HuH-7 (cell line): ENCODE results near the gene AURKA.
"Not testable (repeated sequence)": the region's sequence is repeated elsewhere in the genome, so short reads cannot be mapped to it uniquely, and the experiment has no call there.

Experiments
- DNase-seq: peaks from one replicate; pipeline ENCODE4 v3.0.0; 2011; ENCODE audit warnings: low spot score

Gene AURKA

GRCh38 chr20:56390396-56390795, 1.6 kb downstream of the AURKA start:
- not testable (repeated sequence) for DNase-seq

DNA sequence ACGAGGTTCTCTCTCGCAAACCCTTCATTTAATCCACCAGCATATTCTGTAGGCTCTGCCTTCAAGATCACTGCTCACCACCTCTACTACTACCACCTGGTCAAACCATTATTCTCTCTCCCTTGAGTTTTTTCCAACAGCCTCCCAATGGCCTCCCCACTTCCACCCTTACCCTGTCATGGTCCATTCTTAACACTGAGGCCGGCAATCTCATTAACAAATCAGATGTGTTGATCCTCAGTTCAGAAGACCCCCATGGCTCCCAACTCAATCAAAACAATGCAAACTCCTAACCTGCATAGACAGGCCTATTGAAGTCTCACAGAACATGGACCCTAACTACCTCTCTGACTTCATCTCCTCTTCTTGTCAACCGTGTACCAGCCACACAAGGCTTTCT, 2.2 kb downstream of the AURKA start:
- no peak for DNase-seq

- no peak for DNase-seq
Observed at GRCh38 chr20:56388882-56389281, 3.1 kb downstream of the AURKA start.

GRCh38 chr20:56386219-56386618, 5.8 kb downstream of the AURKA start:
- no peak for DNase-seq

GRCh38 chr20:56385130-56385529, 6.9 kb downstream of the AURKA start:
- DNase-seq: no peak

DNA sequence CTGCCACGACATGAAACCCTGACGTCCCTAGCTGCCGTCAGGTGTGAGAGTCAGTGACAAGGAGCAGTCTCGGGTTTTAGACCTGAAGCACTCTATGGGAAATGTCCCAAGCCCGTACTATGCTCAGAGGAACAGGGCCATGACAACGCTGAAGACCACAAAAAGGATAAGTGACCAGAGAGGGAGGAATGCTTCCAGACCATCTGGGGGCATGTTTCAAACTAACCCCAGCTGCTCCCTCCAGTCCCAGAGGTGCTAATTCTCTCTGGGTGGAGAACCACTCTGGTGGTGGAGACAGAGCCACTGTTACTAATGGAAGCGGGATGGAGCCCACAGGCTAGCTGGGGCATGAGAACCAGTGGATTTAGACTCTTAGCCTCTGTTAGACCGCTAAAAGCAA, 8.7 kb downstream of the AURKA start:
- DNase-seq: no peak

- no peak for DNase-seq
Observed at GRCh38 chr20:56382696-56383095, 9.3 kb downstream of the AURKA start.

GRCh38 chr20:56381501-56381900, 10.5 kb downstream of the AURKA start:
- DNase-seq: no peak

DNA sequence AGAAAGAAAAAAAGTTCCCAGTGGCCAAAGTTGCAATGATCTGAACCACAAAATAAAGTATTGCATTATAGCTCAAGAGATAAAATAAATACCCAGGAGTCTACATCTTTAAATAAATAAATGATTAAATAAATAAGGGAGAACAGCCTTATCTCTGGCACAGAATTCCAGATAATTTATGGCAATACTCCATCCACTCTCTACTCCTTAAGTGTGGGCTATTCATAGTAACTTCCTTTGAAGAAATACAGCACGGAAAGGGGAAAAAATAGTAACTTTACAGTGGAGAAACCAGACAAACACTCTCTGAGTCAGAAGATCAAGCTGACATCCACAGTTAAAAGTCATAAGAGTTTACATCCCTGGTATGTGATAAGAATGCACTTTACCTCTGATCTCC, 11.6 kb downstream of the AURKA start:
- no peak for DNase-seq

- DNase-seq: no peak
Observed at GRCh38 chr20:56378386-56378785, 13.6 kb downstream of the AURKA start.

GRCh38 chr20:56376331-56376730, 15.7 kb downstream of the AURKA start:
- DNase-seq: no peak

DNA sequence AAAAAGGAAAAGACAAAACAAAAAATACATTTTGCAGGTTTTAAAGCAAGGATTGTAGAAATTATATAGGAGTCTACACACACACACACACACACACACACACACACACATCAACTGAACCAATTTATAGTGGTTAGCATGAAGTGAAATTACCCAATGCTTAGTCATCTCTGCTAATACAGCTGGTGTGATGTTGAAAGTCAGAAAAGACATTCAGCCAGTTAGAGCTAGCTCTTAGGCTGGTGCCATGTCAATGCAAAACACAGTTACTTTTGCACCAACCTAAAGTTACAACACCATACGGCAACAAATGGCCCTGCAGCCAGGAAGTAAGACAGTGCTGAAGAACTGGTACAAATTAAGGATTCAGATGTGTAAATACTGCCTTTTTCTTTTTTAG, 18.1 kb downstream of the AURKA start:
- DNase-seq: no peak

GRCh38 chr20:56372850-56373249, 19.2 kb downstream of the AURKA start:
- no peak for DNase-seq

GRCh38 chr20:56371977-56372376, 20.0 kb downstream of the AURKA start:
- no peak for DNase-seq

DNA sequence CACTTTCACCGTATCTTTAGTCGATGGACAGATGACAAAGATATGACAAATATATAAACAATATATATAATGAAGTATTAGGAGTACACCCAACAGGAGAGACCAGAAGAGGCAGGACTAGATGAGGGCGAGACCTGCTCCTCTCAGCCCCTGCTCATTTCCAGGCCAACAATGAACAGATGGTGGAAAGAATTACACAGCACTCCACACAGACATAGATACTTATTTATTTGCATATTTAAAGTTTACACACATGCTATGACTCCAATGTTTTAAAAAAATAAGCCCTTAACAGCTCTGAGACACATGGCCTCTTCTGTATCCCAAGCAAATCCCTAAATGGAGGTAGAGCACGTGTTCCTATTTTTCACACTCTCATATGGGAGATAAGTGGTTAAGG, 22.8 kb downstream of the AURKA start:
- DNase-seq: no peak

- no peak for DNase-seq
Observed at GRCh38 chr20:56368351-56369134, 23.5 kb downstream of the AURKA start.

GRCh38 chr20:56363491-56363890, 28.5 kb downstream of the AURKA start:
- DNase-seq: no peak

DNA sequence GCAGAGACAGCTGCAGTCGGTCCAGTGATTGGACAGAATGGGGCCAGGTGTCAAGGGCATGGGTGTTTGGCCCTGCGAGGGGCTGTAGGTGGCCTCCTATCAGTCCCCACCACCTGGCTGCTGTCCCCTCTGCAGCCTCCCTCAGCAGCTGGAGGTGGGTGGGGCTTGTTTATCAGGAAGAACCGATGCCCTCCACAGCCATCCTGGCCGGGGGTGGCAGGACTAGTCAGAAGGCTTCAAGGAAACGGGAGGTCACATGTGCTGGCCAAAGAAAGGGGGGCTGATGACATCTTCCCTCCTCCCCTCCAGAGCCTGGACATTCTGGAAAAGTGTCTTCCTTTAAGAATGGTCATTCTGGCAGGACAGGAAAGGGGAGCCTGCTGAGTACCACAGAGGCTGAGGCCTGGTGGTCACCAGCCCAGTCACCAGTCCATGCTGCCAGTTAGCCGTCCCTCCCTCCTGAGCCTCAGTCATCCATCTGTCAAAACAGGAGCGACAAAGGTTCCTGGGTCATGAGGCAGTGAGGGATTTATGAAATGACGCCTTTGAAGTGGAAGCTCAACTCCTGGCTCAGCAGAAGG, 29.1 kb downstream of the AURKA start:
- no peak for DNase-seq

DNA sequence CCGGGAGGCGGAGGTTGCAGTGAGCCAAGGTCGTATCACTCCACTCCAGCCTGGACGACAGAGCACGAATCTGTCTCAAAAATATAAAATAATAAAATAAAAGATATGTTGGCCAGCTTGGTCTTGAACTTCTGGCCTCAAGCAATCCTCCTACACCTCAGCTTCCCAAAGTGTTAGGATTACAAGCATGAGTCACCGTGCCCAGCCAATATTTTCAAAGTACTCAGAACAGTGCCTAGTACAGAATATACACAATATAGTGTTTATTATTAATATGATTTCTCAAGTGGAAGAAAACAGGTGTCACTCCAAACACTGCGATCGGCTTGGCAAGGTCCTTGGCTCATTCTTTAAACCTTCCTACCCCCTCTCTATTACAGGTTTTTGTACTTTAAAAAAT, 30.1 kb downstream of the AURKA start:
- no peak for DNase-seq

DNA sequence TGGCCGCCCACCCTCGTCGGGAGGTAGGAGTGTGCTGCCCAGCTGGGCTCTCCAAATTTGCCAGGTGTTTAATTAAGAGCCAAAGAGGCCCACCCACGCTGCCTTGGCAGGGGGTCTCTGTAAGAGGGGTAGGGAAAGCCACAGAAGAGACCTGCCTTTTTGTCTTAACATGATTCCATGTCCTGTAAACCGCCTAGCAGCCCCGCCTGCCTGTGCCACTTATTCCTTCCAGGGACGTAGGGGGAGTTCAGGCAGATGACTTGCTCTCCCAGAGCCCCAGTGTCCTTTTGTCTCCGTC, 31.2 kb downstream of the AURKA start:
- no peak for DNase-seq

- no peak for DNase-seq
Observed at GRCh38 chr20:56360133-56360907, 31.7 kb downstream of the AURKA start.

GRCh38 chr20:56359212-56360132, 32.5 kb downstream of the AURKA start:
- DNase-seq: peak; percentile 48
